IMR-90 (cell line): Measurements from ENCODE around the gene PCDHGC5. TPM values are rescaled to one million over a fixed set of nuclear protein-coding genes. Genes with fewer than 3 reads are reported as not detected.

Experiments
- ATAC-seq: fragments of 200-7000 bp; cut with Tn5 transposase; 2 replicates; pipeline ENCODE4 v1.9.1; 2020; ENCODE audit warnings: low read depth, mild to moderate bottlenecking, moderate library complexity
- BruUV-seq: library from RNA; stranded (reverse); fragments of 400-500 nt; replicated peaks from 2 replicates; lab custom pipeline; 2021; lab: Mats Ljungman, UMichigan
- CTCF ChIA-PET: fragments of 300-600 bp; formaldehyde crosslinking; extraction: SDS; loops from one replicate; lab custom pipeline; 2021; ENCODE audit warnings: antibody characterized with exemption; lab: Yijun Ruan, JAX
- POLR2A ChIA-PET: fragments of 300-600 bp; sonication (Branson Sonifier 250); formaldehyde crosslinking; loops from one replicate; lab custom pipeline; 2022; ENCODE audit warnings: antibody characterized with exemption; ENCODE audit not compliant: unreplicated experiment; lab: Charles Lee
- DNase-seq: peaks from one replicate; pipeline ENCODE4 v3.0.0; 2013
- H2AFZ ChIP-seq: replicated peaks from 2 replicates; pipeline ENCODE3; 2013; ENCODE audit warnings: low read length, mild to moderate bottlenecking; ENCODE audit not compliant: poor library complexity
- H2AK5ac ChIP-seq: 2 replicates; pipeline ENCODE4 v1.6.1; 2013; ENCODE audit warnings: low read depth, low read length, inconsistent platforms
- H2AK9ac ChIP-seq: replicated peaks from 2 replicates; pipeline ENCODE3; 2013; ENCODE audit warnings: mild to moderate bottlenecking, low read depth, low read length, moderate library complexity; ENCODE audit not compliant: poor library complexity
- H2BK120ac ChIP-seq: 2 replicates; pipeline ENCODE4 v1.6.1; 2013; ENCODE audit warnings: low read depth, low read length, inconsistent platforms
- H2BK15ac ChIP-seq: 3 replicates; pipeline ENCODE4 v1.6.1; 2013; ENCODE audit warnings: low read depth, low read length, inconsistent platforms
- H2BK20ac ChIP-seq: 2 replicates; pipeline ENCODE4 v1.6.1; 2013; ENCODE audit warnings: low read depth, mild to moderate bottlenecking, inconsistent platforms, low read length, moderate library complexity
- H2BK5ac ChIP-seq: 2 replicates; pipeline ENCODE4 v1.6.1; 2013; ENCODE audit warnings: mild to moderate bottlenecking, low read depth, low read length, inconsistent platforms; ENCODE audit not compliant: poor library complexity, severe bottlenecking
- H3K14ac ChIP-seq: replicated peaks from 2 replicates; pipeline ENCODE4 v1.6.1; 2013; ENCODE audit warnings: low read depth, low read length, inconsistent platforms
- H3K18ac ChIP-seq: 2 replicates; pipeline ENCODE4 v1.6.1; 2013; ENCODE audit warnings: low read depth, low read length, control low read depth
- H3K23ac ChIP-seq: 2 replicates; pipeline ENCODE4 v1.6.1; 2013; ENCODE audit warnings: low read depth, low read length, inconsistent platforms
- H3K27ac ChIP-seq: 2 replicates; pipeline ENCODE4 v1.5.1; 2013; ENCODE audit warnings: mild to moderate bottlenecking, control low read depth, low read length; ENCODE audit not compliant: insufficient read depth
- H3K27me3 ChIP-seq: 2 replicates; pipeline ENCODE4 v1.6.1; 2013; ENCODE audit warnings: low read length; ENCODE audit not compliant: control insufficient read depth, insufficient read depth
- H3K36me3 ChIP-seq: 2 replicates; pipeline ENCODE4 v1.6.1; 2013; ENCODE audit warnings: low read length, mixed read lengths; ENCODE audit not compliant: control insufficient read depth, insufficient read depth
- H3K4ac ChIP-seq: 2 replicates; pipeline ENCODE4 v1.6.1; 2013; ENCODE audit warnings: low read depth, low read length, inconsistent platforms
- H3K4me1 ChIP-seq: 2 replicates; pipeline ENCODE4 v1.6.1; 2013; ENCODE audit warnings: low read length, mixed read lengths; ENCODE audit not compliant: control insufficient read depth, insufficient read depth
- H3K4me2 ChIP-seq: 2 replicates; pipeline ENCODE4 v1.6.1; 2013; ENCODE audit warnings: low read depth, mild to moderate bottlenecking, control low read depth, low read length, moderate library complexity
- H3K4me3 ChIP-seq: 2 replicates; pipeline ENCODE4 v1.5.1; 2013; ENCODE audit warnings: low read depth, mild to moderate bottlenecking, control low read depth, low read length, moderate library complexity; ENCODE audit not compliant: insufficient read depth
- H3K56ac ChIP-seq: 2 replicates; pipeline ENCODE4 v1.6.1; 2013; ENCODE audit warnings: low read length, inconsistent platforms; ENCODE audit not compliant: insufficient read depth; ENCODE audit errors: extremely low read depth
- H3K79me1 ChIP-seq, 2 experiments: 2 replicates each; pipeline ENCODE4 v1.6.1; 2013; ENCODE audit warnings: low read length in 2 of 2, inconsistent platforms in 1 of 2, low read depth in 1 of 2
- H3K9ac ChIP-seq: 2 replicates; pipeline ENCODE4 v1.6.1; 2013; ENCODE audit warnings: low read depth, low read length, control low read depth
- H3K9me1 ChIP-seq: 2 replicates; pipeline ENCODE4 v1.6.1; 2013; ENCODE audit warnings: low read length, inconsistent platforms; ENCODE audit not compliant: insufficient read depth
- H3K9me3 ChIP-seq: 2 replicates; pipeline ENCODE4 v1.6.1; 2013; ENCODE audit warnings: low read length; ENCODE audit not compliant: control insufficient read depth, insufficient read depth
- H4K20me1 ChIP-seq: 2 replicates; pipeline ENCODE4 v1.6.1; 2013; ENCODE audit warnings: low read length, inconsistent platforms; ENCODE audit not compliant: insufficient read depth
- H4K5ac ChIP-seq: 2 replicates; pipeline ENCODE4 v1.6.1; 2013; ENCODE audit warnings: mild to moderate bottlenecking, low read depth, low read length, control low read depth
- H4K8ac ChIP-seq, 2 experiments: 2 replicates each; pipeline ENCODE4 v1.6.1; 2013; ENCODE audit warnings: low read depth in 2 of 2, low read length in 2 of 2, control low read depth in 1 of 2, inconsistent platforms in 1 of 2
- H4K91ac ChIP-seq: 2 replicates; pipeline ENCODE4 v1.6.1; 2013; ENCODE audit warnings: low read depth, low read length, inconsistent platforms; ENCODE audit not compliant: insufficient read depth
- CHD1 ChIP-seq: IDR thresholded peaks from 2 replicates; pipeline ENCODE4 v1.6.1; 2012; ENCODE audit warnings: low read depth, low read length, improper control_type of control experiment
- MXI1 ChIP-seq: IDR thresholded peaks from 2 replicates; pipeline ENCODE4 v1.6.1; 2012; ENCODE audit warnings: low read depth, mild to moderate bottlenecking, low read length, moderate library complexity, borderline replicate concordance
- NFE2L2 ChIP-seq: fragments of 150-350 bp; IDR thresholded peaks from 2 replicates; pipeline ENCODE4 v1.6.1; 2016; ENCODE audit warnings: low read depth, mild to moderate bottlenecking, low read length
- WGBS, 2 experiments: methylation state at CpG; one replicate each; pipeline versions ENCODE4 v1.1.5 to v1.1.7; 2013; ENCODE audit warnings: missing lambda C conversion rate in 2 of 2; ENCODE audit not compliant: insufficient read length in 1 of 2; ENCODE audit errors: extremely low coverage in 2 of 2; 5-methylcytosine and 5-hydroxymethylcytosine counted together
- dilution Hi-C: fragments of 300-500 bp; cut with HindIII; formaldehyde crosslinking; loops from one replicate; pipeline ENCODE4 v1.14.3; 2018; ENCODE audit warnings: low sequenced_read_pairs; ENCODE audit not compliant: unreplicated experiment
- in situ Hi-C: fragments of 300-500 bp; cut with MboI; formaldehyde crosslinking; loops from 3 replicates; pipeline ENCODE4 v1.14.3; 2019; ENCODE audit warnings: low sequenced_read_pairs, inconsistent platforms, mixed read lengths
- intact Hi-C: fragments of 100-400 bp; cut with micrococcal nuclease; formaldehyde crosslinking; loops from 2 replicates; pipeline ENCODE4 v1.10.0; 2022
- polyA plus RNA-seq, 3 experiments: library from polyadenylated mRNA; depleted of rRNA; stranded (reverse); fragments of >200 nt; gene quantifications; 2 replicates each; pipeline ENCODE4 v1.2.3, GENCODE V29; 2012; ENCODE audit warnings: low replicate concordance in 1 of 3
- total RNA-seq: library from RNA; depleted of rRNA; stranded (reverse); fragments of >200 nt; gene quantifications from 2 replicates; pipeline ENCODE4 v1.2.3, GENCODE V29; 2012
- TF ChIP-seq, protein P1 (sequence below): conservative IDR thresholded peaks from 2 replicates; pipeline ENCODE4 v1.5.1; 2012; ENCODE audit warnings: mild to moderate bottlenecking, low read depth, low read length, improper control_type of control experiment
- TF ChIP-seq, protein P2 (sequence below): fragments of 150-350 bp; IDR thresholded peaks from 2 replicates; pipeline ENCODE4 v1.6.1; 2016; ENCODE audit warnings: low read depth, mild to moderate bottlenecking, low read length, moderate library complexity, borderline replicate concordance

PCDHGC5 gene
- total and polyA plus RNA-seq, 2 of the 4 experiments (the other 2 are of a cell fraction) = 2.9 to 3.8 TPM

DNA sequence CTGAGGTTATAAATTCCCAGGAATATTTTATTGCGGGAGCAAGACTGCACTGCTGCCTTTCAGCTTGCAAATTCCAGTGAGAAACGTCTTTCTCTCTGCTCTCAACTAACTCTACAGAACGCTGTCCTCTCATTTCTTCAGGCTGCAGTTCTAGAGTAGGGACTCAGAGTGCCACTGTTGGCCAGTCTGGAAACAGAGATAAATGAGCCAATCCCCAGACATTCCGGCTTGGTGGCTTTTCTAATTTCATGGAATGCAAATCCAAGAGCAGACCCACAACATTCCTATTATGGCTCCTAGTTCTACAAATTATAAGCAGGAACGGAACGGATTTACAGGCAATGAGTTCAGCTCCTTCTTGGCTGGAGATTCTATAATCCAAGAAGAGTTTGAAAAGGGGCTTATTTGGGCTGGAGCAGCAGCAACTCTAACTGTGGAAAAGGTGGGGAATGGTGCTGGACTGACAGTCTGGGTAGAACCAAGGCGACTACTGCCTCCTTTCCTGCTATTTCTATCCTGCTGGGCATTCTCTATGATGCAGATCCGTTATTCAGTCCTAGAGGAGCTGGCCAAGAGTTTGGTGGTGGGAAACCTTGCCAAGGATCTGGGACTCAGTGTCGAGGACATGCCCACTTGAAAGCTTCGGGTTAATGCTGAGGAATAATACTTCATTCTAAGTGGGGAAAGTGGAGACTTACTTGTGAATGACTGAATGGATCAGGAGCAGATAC, 49.3 kb upstream of the PCDHGC5 start (continued):
- no peak for TF ChIP-seq CHD1

GRCh38 chr5:141440341-141440740, 48.5 kb upstream of the PCDHGC5 start:
- Histone ChIP-seq H3K56ac (no peak overlapping the region), H2BK120ac (no peak overlapping the region), H2BK5ac (no peak overlapping the region), H3K4me3 (no peak overlapping the region), H3K9ac (no peak overlapping the region), H3K4me1 (peaks cover 2% of the 10 kb centered on the region; the same call in 1 of the 2 replicates), H2BK20ac (no peak overlapping the region), H4K8ac (no peak overlapping the region), H2BK15ac (no peak overlapping the region), H4K5ac (no peak overlapping the region), H3K79me1 (peaks cover 28 to 33% of the 10 kb centered on the region in 2 experiments), H3K4me2 (no peak overlapping the region), H2AFZ (no peak overlapping the region), H2AK9ac (no peak overlapping the region), H3K14ac (no peak overlapping the region), H4K20me1 (no peaks in the 10 kb centered on the region), H3K27ac (no peak overlapping the region), H3K23ac (no peak overlapping the region), H3K27me3 (no peaks in the 10 kb centered on the region), H2AK5ac (no peak overlapping the region), H3K9me3 (peaks cover 10% of the 10 kb centered on the region; the same call in 1 of the 2 replicates), H3K36me3 (peaks cover 11% of the 10 kb centered on the region), H3K4ac (no peak overlapping the region), H4K91ac (no peak overlapping the region), H3K9me1 (no peaks in the 10 kb centered on the region), H3K18ac (no peak overlapping the region)
- 93% methylated on average over 3 of the region's 9 CpGs; no CpG with 5 or more reads in 1 of the 2 experiments for WGBS, 2 experiments
- POLR2A ChIA-PET = no interaction called here
- CTCF ChIA-PET = interaction anchor here (0.8 kb wide), 1 partner anchor 10 kb away, joined by 3 read pairs; the partner anchor contains the start of gene PCDHGA12
- dilution Hi-C loops = no loop called here
- BruUV-seq = no TSS peak
- intact Hi-C loops = no loop called here
- TF ChIP-seq NFE2L2 = no peak
- TF ChIP-seq, protein P1, sequence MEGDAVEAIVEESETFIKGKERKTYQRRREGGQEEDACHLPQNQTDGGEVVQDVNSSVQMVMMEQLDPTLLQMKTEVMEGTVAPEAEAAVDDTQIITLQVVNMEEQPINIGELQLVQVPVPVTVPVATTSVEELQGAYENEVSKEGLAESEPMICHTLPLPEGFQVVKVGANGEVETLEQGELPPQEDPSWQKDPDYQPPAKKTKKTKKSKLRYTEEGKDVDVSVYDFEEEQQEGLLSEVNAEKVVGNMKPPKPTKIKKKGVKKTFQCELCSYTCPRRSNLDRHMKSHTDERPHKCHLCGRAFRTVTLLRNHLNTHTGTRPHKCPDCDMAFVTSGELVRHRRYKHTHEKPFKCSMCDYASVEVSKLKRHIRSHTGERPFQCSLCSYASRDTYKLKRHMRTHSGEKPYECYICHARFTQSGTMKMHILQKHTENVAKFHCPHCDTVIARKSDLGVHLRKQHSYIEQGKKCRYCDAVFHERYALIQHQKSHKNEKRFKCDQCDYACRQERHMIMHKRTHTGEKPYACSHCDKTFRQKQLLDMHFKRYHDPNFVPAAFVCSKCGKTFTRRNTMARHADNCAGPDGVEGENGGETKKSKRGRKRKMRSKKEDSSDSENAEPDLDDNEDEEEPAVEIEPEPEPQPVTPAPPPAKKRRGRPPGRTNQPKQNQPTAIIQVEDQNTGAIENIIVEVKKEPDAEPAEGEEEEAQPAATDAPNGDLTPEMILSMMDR = no peak
- TF ChIP-seq MXI1 = no peak
- TF ChIP-seq, protein P2, sequence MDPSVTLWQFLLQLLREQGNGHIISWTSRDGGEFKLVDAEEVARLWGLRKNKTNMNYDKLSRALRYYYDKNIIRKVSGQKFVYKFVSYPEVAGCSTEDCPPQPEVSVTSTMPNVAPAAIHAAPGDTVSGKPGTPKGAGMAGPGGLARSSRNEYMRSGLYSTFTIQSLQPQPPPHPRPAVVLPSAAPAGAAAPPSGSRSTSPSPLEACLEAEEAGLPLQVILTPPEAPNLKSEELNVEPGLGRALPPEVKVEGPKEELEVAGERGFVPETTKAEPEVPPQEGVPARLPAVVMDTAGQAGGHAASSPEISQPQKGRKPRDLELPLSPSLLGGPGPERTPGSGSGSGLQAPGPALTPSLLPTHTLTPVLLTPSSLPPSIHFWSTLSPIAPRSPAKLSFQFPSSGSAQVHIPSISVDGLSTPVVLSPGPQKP = no peak
- no peak for ATAC-seq
- in situ Hi-C loops = no loop called here
- DNase-seq = no peak
